GM23338 (cell line): ENCODE measurements around the gene ARMC7. TPM values are rescaled to one million over a fixed set of nuclear protein-coding genes. Genes with fewer than 3 reads are reported as not detected.

Experiments used
- ATAC-seq: fragments of 200-7000 bp; cut with Tn5 transposase; 3 replicates; pipeline ENCODE4 v1.9.1; 2020
- DNase-seq: peaks from one replicate; pipeline ENCODE4 v3.0.0-alpha.2; 2015; ENCODE audit warnings: low spot score
- H2AFZ ChIP-seq: fragments of 200-600 bp; sonication (generic); 2 replicates; pipeline ENCODE4 v1.8.0; 2016; ENCODE audit warnings: antibody characterized with exemption, mild to moderate bottlenecking, moderate library complexity
- H3F3A ChIP-seq: fragments of 200-600 bp; sonication (generic); replicated peaks from 2 replicates; pipeline ENCODE4 v1.8.0; 2017; ENCODE audit warnings: antibody characterized with exemption, mixed run types, low read depth
- H3K27ac ChIP-seq: fragments of 200-600 bp; sonication (generic); 2 replicates; pipeline ENCODE4 v1.6.1; 2016; ENCODE audit warnings: low read depth
- H3K27me3 ChIP-seq: fragments of 200-600 bp; sonication (generic); 2 replicates; pipeline ENCODE4 v1.8.0; 2016; ENCODE audit warnings: mild to moderate bottlenecking, mixed run types, moderate library complexity; ENCODE audit not compliant: insufficient read depth
- H3K36me3 ChIP-seq: fragments of 200-600 bp; sonication (generic); 2 replicates; pipeline ENCODE4 v1.8.0; 2016; ENCODE audit warnings: mild to moderate bottlenecking; ENCODE audit not compliant: insufficient read depth
- H3K4me1 ChIP-seq: fragments of 200-600 bp; sonication (generic); 2 replicates; pipeline ENCODE4 v1.8.0; 2016; ENCODE audit warnings: mild to moderate bottlenecking, moderate library complexity; ENCODE audit not compliant: insufficient read depth
- H3K4me2 ChIP-seq: fragments of 200-600 bp; sonication (generic); 2 replicates; pipeline ENCODE4 v1.7.1; 2017; ENCODE audit warnings: mixed run types
- H3K4me3 ChIP-seq: fragments of 200-600 bp; sonication (generic); 2 replicates; pipeline ENCODE4 v1.6.1; 2016; ENCODE audit warnings: mixed run types
- H3K79me2 ChIP-seq: fragments of 200-600 bp; sonication (generic); replicated peaks from 2 replicates; pipeline ENCODE4 v1.8.0; 2017; ENCODE audit warnings: mild to moderate bottlenecking; ENCODE audit not compliant: insufficient read depth
- H3K9me2 ChIP-seq: fragments of 200-600 bp; sonication (generic); 2 replicates; pipeline ENCODE4 v1.8.0; 2017; ENCODE audit not compliant: insufficient read depth
- H4K20me1 ChIP-seq: fragments of 200-600 bp; sonication (generic); replicated peaks from 2 replicates; pipeline ENCODE4 v1.8.0; 2017; ENCODE audit warnings: mild to moderate bottlenecking; ENCODE audit not compliant: insufficient read depth
- H3K27ac Mint-ChIP-seq: 2 replicates; pipeline ENCODE4 v1.8.0; 2020; ENCODE audit warnings: inconsistent platforms, mild to moderate bottlenecking, moderate library complexity, mixed read lengths
- H3K27me3 Mint-ChIP-seq: 3 replicates; pipeline ENCODE4 v1.8.0; 2022; ENCODE audit warnings: low read depth, mild to moderate bottlenecking, moderate library complexity, mixed read lengths, inconsistent platforms; ENCODE audit not compliant: insufficient read depth, poor library complexity
- H3K36me3 Mint-ChIP-seq: 3 replicates; pipeline ENCODE4 v1.8.0; 2021; ENCODE audit warnings: low read depth, mild to moderate bottlenecking, inconsistent platforms, moderate library complexity, mixed read lengths
- H3K4me1 Mint-ChIP-seq: 3 replicates; pipeline ENCODE4 v1.8.0; 2020; ENCODE audit warnings: mild to moderate bottlenecking, inconsistent platforms, mixed read lengths
- H3K4me3 Mint-ChIP-seq: 3 replicates; pipeline ENCODE4 v1.8.0; 2021; ENCODE audit warnings: moderate library complexity, mild to moderate bottlenecking, inconsistent platforms, mixed read lengths
- H3K9me3 Mint-ChIP-seq: 3 replicates; pipeline ENCODE4 v1.8.0; 2020; ENCODE audit warnings: moderate library complexity, mild to moderate bottlenecking, inconsistent platforms, mixed read lengths
- CREB1 ChIP-seq: fragments of 250-450 bp; sonication (Bioruptor Pico); IDR thresholded peaks from 2 replicates; pipeline ENCODE4 v1.5.0; 2020; ENCODE audit warnings: low read depth, mild to moderate bottlenecking, moderate library complexity
- EZH2 ChIP-seq: fragments of 200-600 bp; sonication (generic); IDR thresholded peaks from one replicate; pipeline ENCODE4 v1.8.0; 2017; ENCODE audit warnings: antibody characterized with exemption, mild to moderate bottlenecking, low read depth; ENCODE audit not compliant: unreplicated experiment
- EZH2phosphoT487 ChIP-seq: fragments of 200-600 bp; sonication (generic); IDR thresholded peaks from one replicate; pipeline ENCODE4 v1.8.1; 2018; ENCODE audit warnings: antibody characterized with exemption; ENCODE audit not compliant: unreplicated experiment
- JUNB ChIP-seq: IDR thresholded peaks from one replicate; pipeline ENCODE4 v1.6.1; 2016; ENCODE audit warnings: antibody characterized with exemption; ENCODE audit not compliant: unreplicated experiment
- NANOG ChIP-seq: IDR thresholded peaks from 2 replicates; pipeline ENCODE4 v1.6.1; 2016; ENCODE audit warnings: antibody characterized with exemption, borderline replicate concordance
- POLR2AphosphoS5 ChIP-seq: IDR thresholded peaks from 2 replicates; pipeline ENCODE4 v1.6.1; 2016; ENCODE audit warnings: antibody characterized with exemption, low read depth
- STAT1 ChIP-seq: IDR thresholded peaks from one replicate; pipeline ENCODE4 v1.6.1; 2016; ENCODE audit warnings: antibody characterized with exemption; ENCODE audit not compliant: unreplicated experiment
- ZNF114 ChIP-seq: fragments of 250-450 bp; sonication (Bioruptor Pico); IDR thresholded peaks from 2 replicates; pipeline ENCODE4 v1.5.0; 2020; ENCODE audit warnings: mild to moderate bottlenecking, moderate library complexity
- ZNF331 ChIP-seq: fragments of 250-450 bp; sonication (Bioruptor Pico); IDR thresholded peaks from 2 replicates; pipeline ENCODE4 v1.5.0; 2020; ENCODE audit warnings: low read depth, mild to moderate bottlenecking, moderate library complexity
- polyA plus RNA-seq: library from polyadenylated mRNA; unstranded; fragments of >200 nt; fragmentation: Nextera tagmentation; extraction: Ambion mirVana; gene quantifications from 2 replicates; pipeline ENCODE4 v1.2.1, GENCODE V29; 2016
- total RNA-seq: library from RNA; depleted of rRNA; stranded (reverse); fragments of >200 nt; shearing (Covaris generic); gene quantifications from 2 replicates; pipeline ENCODE4 v1.2.3, GENCODE V29; 2014
- TF ChIP-seq, protein P1 (sequence below): IDR thresholded peaks from 2 replicates; pipeline ENCODE4 v1.6.1; 2016; ENCODE audit warnings: antibody characterized with exemption
- TF ChIP-seq, protein P2 (sequence below): fragments of 250-450 bp; sonication (Bioruptor Pico); IDR thresholded peaks from 2 replicates; pipeline ENCODE4 v1.5.0; 2020; ENCODE audit warnings: mild to moderate bottlenecking, moderate library complexity
- TF ChIP-seq, protein P3 (sequence below): IDR thresholded peaks from one replicate; pipeline ENCODE4 v1.6.1; 2018; ENCODE audit warnings: antibody characterized with exemption; ENCODE audit not compliant: unreplicated experiment
- TF ChIP-seq, protein P4 (sequence below), 2 experiments: fragments of 200-600 bp in 1 of 2; sonication (generic) in 1 of 2; conservative IDR thresholded peaks; 2 replicates each; pipeline versions ENCODE4 v1.5.1 to v1.6.1; 2016 to 2017; ENCODE audit warnings: antibody characterized with exemption in 2 of 2, low read depth in 2 of 2, mild to moderate bottlenecking in 2 of 2, moderate library complexity in 1 of 2

ARMC7 gene
- total and polyA plus RNA-seq, 2 experiments from 2014 or later: 5.6 to 8.4 TPM

DNA sequence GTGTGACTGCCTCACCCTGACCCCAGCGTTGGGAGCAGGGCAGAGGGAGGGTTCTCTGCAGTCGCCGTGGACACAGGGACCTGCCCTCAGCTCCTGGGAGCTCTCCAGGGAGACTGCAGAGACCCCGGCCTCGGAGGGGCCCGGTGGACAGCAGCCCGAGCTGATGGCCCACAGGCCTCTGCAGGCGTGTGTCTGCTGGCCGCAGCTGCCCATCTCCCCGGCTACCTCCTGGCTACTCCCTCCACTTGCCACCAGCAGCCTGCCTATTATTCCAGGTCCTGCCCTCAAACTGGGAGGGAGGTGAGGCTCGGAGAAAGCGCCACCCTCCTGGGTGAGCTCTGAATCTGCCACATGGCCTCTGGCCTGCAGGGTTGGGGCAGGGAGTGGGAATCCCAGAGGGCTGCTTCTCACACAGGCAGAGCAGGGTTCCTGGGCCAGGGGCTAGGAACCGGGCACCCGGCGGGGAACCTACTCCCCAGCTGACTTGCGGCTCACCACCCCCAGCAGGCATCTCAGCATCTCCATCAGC is 14.8 kb upstream of the ARMC7 start:
- H3K27me3 ChIP-seq: no peaks in the 10 kb centered on the region
- H3K79me2 ChIP-seq: peaks cover 11% of the 10 kb centered on the region; the same call in 1 of the 2 replicates
- H3K27ac Mint-ChIP-seq: no peak overlapping the region
- no peak for TF ChIP-seq JUNB
- TF ChIP-seq POLR2AphosphoS5: no peak
- TF ChIP-seq, protein P1, sequence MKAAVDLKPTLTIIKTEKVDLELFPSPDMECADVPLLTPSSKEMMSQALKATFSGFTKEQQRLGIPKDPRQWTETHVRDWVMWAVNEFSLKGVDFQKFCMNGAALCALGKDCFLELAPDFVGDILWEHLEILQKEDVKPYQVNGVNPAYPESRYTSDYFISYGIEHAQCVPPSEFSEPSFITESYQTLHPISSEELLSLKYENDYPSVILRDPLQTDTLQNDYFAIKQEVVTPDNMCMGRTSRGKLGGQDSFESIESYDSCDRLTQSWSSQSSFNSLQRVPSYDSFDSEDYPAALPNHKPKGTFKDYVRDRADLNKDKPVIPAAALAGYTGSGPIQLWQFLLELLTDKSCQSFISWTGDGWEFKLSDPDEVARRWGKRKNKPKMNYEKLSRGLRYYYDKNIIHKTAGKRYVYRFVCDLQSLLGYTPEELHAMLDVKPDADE: no peak
- TF ChIP-seq ZNF114 (CRISPR knock-in tag): no peak
- no peak for TF ChIP-seq ZNF331 (CRISPR knock-in tag)
- TF ChIP-seq, protein P2, sequence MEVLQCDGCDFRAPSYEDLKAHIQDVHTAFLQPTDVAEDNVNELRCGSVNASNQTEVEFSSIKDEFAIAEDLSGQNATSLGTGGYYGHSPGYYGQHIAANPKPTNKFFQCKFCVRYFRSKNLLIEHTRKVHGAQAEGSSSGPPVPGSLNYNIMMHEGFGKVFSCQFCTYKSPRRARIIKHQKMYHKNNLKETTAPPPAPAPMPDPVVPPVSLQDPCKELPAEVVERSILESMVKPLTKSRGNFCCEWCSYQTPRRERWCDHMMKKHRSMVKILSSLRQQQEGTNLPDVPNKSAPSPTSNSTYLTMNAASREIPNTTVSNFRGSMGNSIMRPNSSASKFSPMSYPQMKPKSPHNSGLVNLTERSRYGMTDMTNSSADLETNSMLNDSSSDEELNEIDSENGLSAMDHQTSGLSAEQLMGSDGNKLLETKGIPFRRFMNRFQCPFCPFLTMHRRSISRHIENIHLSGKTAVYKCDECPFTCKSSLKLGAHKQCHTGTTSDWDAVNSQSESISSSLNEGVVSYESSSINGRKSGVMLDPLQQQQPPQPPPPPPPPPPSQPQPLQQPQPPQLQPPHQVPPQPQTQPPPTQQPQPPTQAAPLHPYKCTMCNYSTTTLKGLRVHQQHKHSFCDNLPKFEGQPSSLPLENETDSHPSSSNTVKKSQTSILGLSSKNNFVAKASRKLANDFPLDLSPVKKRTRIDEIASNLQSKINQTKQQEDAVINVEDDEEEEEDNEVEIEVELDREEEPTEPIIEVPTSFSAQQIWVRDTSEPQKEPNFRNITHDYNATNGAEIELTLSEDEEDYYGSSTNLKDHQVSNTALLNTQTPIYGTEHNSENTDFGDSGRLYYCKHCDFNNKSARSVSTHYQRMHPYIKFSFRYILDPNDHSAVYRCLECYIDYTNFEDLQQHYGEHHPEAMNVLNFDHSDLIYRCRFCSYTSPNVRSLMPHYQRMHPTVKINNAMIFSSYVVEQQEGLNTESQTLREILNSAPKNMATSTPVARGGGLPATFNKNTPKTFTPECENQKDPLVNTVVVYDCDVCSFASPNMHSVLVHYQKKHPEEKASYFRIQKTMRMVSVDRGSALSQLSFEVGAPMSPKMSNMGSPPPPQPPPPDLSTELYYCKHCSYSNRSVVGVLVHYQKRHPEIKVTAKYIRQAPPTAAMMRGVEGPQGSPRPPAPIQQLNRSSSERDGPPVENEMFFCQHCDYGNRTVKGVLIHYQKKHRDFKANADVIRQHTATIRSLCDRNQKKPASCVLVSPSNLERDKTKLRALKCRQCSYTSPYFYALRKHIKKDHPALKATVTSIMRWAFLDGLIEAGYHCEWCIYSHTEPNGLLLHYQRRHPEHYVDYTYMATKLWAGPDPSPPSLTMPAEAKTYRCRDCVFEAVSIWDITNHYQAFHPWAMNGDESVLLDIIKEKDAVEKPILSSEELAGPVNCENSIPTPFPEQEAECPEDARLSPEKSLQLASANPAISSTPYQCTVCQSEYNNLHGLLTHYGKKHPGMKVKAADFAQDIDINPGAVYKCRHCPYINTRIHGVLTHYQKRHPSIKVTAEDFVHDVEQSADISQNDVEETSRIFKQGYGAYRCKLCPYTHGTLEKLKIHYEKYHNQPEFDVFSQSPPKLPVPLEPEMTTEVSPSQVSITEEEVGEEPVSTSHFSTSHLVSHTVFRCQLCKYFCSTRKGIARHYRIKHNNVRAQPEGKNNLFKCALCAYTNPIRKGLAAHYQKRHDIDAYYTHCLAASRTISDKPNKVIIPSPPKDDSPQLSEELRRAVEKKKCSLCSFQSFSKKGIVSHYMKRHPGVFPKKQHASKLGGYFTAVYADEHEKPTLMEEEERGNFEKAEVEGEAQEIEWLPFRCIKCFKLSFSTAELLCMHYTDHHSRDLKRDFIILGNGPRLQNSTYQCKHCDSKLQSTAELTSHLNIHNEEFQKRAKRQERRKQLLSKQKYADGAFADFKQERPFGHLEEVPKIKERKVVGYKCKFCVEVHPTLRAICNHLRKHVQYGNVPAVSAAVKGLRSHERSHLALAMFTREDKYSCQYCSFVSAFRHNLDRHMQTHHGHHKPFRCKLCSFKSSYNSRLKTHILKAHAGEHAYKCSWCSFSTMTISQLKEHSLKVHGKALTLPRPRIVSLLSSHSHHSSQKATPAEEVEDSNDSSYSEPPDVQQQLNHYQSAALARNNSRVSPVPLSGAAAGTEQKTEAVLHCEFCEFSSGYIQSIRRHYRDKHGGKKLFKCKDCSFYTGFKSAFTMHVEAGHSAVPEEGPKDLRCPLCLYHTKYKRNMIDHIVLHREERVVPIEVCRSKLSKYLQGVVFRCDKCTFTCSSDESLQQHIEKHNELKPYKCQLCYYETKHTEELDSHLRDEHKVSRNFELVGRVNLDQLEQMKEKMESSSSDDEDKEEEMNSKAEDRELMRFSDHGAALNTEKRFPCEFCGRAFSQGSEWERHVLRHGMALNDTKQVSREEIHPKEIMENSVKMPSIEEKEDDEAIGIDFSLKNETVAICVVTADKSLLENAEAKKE (CRISPR knock-in tag): no peak
- no peak for TF ChIP-seq EZH2
- TF ChIP-seq NANOG: no peak
- no peak for TF ChIP-seq EZH2phosphoT487
- TF ChIP-seq, protein P3, sequence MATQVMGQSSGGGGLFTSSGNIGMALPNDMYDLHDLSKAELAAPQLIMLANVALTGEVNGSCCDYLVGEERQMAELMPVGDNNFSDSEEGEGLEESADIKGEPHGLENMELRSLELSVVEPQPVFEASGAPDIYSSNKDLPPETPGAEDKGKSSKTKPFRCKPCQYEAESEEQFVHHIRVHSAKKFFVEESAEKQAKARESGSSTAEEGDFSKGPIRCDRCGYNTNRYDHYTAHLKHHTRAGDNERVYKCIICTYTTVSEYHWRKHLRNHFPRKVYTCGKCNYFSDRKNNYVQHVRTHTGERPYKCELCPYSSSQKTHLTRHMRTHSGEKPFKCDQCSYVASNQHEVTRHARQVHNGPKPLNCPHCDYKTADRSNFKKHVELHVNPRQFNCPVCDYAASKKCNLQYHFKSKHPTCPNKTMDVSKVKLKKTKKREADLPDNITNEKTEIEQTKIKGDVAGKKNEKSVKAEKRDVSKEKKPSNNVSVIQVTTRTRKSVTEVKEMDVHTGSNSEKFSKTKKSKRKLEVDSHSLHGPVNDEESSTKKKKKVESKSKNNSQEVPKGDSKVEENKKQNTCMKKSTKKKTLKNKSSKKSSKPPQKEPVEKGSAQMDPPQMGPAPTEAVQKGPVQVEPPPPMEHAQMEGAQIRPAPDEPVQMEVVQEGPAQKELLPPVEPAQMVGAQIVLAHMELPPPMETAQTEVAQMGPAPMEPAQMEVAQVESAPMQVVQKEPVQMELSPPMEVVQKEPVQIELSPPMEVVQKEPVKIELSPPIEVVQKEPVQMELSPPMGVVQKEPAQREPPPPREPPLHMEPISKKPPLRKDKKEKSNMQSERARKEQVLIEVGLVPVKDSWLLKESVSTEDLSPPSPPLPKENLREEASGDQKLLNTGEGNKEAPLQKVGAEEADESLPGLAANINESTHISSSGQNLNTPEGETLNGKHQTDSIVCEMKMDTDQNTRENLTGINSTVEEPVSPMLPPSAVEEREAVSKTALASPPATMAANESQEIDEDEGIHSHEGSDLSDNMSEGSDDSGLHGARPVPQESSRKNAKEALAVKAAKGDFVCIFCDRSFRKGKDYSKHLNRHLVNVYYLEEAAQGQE: no peak
- TF ChIP-seq STAT1: no peak
- TF ChIP-seq, protein P4, sequence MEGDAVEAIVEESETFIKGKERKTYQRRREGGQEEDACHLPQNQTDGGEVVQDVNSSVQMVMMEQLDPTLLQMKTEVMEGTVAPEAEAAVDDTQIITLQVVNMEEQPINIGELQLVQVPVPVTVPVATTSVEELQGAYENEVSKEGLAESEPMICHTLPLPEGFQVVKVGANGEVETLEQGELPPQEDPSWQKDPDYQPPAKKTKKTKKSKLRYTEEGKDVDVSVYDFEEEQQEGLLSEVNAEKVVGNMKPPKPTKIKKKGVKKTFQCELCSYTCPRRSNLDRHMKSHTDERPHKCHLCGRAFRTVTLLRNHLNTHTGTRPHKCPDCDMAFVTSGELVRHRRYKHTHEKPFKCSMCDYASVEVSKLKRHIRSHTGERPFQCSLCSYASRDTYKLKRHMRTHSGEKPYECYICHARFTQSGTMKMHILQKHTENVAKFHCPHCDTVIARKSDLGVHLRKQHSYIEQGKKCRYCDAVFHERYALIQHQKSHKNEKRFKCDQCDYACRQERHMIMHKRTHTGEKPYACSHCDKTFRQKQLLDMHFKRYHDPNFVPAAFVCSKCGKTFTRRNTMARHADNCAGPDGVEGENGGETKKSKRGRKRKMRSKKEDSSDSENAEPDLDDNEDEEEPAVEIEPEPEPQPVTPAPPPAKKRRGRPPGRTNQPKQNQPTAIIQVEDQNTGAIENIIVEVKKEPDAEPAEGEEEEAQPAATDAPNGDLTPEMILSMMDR (conservative IDR thresholded peaks at IDR 0.05; ENCODE audit: low read depth in 2 of 2): no peak
- no peak for TF ChIP-seq CREB1
- H3K9me2 ChIP-seq: no peaks in the 10 kb centered on the region
- no peak overlapping the region for H3K4me3 ChIP-seq
- no peak overlapping the region for H3K27ac ChIP-seq
- H3K4me1 Mint-ChIP-seq: peaks cover 29% of the 10 kb centered on the region
- DNase-seq (no peak), ATAC-seq (no peak)
- 0 out of 2 replicates have a peak, but pooled peaks cover 21% of the 10 kb centered on the region for H3F3A ChIP-seq
- no peaks in the 10 kb centered on the region; the same call in 2 of the 3 replicates for H3K9me3 Mint-ChIP-seq
- no peak overlapping the region for H3K4me2 ChIP-seq
- H3K4me1 ChIP-seq: peaks cover 13% of the 10 kb centered on the region
- H3K36me3 Mint-ChIP-seq: peaks cover 18% of the 10 kb centered on the region
- H3K36me3 ChIP-seq: no peaks in the 10 kb centered on the region
- no peak overlapping the region for H3K4me3 Mint-ChIP-seq
- no peak overlapping the region for H2AFZ ChIP-seq
- H4K20me1 ChIP-seq: no peaks in the 10 kb centered on the region; the same call in 1 of the 2 replicates
- peaks cover 17% of the 10 kb centered on the region for H3K27me3 Mint-ChIP-seq
